HG03280 (cell line): ENCODE data around the gene C9orf85.

Experiments
- ATAC-seq: cut with Tn5 transposase; IDR thresholded peaks from one replicate; pipeline ENCODE4 v1.9.1; 2021; ENCODE audit warnings: mild to moderate bottlenecking, moderate library complexity; ENCODE audit not compliant: unreplicated experiment

C9orf85 gene

DNA sequence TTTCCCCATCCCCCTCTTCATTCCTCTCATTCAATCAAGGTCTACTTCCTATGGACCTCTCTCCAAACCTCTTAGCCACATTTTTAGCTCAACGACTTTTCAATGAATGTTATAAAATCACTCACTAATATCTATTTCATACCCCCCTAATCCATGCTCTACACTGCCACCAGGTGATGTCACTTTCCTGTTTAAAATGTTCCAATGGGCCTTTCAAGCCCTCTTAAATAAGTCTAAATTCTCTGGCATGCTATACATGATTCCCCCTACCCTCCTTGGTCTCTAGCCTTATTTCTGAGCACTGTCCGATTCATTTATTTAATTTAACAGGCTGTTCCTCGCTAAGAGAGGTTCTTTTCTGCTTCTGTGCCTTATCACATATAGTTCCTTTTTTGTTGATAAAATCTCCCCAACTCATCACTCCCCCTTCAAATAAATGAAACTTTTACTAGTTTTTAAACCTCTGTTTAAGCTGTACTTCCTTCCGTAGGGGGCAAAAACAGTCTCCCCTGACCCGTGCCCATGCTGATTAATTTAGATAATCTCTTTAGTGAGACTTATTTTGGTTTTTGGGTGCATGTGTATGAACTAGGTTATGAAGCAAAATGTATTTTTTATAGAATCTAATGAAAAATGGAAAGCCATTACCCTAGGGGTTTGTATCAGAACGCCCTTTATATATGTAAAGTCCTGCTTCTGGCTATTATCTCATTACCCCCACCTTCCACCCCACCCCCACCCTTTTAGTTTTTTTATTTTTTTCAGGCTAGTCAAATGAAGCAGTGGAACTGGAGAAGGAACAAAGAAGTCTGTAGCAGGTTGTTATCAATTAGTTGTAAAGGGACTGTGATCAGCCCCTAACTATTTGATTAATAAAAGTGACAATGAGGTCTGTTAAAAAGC lies 9.5 kb upstream of the C9orf85 start:
- no peak for ATAC-seq

DNA sequence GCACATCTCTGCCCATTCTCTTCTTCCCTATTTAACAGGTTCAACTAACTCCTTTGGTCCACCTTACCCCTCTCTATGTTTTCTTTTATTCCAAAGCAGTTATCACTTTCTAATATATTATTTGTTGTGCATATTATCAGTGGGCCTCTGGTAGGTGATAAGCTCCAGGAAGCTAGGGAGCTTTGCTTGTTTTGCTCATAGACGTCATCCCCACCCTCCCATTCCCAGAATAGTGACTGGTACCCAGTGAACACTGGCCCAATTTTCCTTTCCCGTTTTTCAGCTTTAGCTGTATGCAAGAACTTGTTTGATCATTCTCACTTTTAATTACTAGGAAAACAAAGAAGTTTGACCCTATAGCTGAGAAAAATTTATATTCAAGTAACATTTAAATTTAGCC lies 7.4 kb upstream of the C9orf85 start:
- no peak for ATAC-seq

DNA sequence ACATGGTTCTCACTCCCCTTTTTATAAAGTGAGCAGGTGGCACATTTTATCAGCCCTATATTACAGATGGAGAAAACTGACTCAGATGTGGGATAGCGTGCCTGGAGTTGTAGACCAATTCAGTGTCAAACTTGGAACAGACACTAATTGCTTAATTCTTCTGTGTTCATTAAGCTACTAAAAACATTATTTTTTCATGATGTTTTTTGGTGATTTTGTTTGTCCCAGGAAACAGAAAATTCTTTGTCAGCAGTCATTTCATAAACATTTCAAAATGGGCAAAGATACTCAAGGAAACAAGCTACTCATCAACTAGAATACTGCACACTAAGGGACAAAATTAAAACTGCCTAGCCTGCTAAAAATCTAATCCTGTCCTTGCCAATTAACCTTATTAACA lies 2.6 kb upstream of the C9orf85 start:
- ATAC-seq, result no peak

DNA sequence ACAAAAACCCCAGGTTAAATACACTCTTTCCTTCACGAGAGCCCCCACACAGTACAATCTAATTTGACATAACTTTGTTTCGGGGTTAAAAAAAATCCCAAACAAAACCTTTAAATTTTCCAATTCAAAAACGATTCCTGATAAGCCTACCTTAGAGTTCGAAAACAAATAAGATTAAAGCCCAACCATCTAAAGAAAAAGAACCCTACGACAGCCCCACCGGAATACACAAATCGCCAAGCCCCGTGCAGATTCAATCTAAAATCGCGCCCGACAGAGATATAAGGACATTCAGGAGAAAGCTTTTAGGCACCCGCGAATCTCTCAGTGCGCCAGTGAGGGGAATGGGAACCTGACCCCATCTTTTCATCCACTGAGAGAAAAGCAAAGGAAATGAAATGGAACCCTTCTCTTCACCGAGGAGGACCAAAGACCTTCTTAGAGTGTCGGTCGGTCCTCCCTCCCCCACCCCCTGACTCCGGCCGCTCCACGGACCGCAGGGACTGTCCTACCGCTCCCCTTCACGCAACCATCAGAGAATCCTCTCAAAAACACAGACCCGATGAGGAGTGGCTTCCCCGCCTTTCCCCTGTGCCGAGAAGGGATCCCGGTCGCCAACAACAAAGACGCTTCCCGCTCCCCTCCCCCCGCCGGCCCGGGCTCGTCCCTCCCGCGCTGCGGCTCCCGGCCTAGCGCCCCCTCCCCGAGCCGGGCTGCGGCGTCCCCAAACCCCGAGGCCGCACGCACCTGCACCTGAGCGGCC lies 1.4 kb upstream of the C9orf85 start:
- no peak for ATAC-seq

DNA sequence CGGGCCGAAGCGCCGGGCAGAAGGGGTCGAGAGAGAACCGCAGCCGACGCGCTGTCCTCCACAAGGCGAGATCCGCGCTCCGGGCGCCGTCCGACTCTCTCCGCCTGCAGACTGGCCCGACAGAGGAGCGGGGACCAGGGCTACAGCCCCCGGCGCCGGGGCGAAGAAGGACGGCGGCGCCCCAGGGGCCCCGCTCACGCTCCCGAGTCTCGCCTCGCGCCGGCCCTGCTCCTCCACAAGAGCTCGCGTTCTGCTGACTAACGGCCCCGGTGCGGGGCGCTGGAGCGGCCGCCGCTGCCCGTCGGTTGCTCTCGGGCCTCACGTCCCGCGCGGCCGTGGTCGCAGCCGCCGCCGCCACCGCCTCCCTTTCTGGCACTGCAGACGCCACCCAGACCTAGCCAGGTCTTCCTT lies 784 bp upstream of the C9orf85 start:
- peak; percentile 20 for ATAC-seq

DNA sequence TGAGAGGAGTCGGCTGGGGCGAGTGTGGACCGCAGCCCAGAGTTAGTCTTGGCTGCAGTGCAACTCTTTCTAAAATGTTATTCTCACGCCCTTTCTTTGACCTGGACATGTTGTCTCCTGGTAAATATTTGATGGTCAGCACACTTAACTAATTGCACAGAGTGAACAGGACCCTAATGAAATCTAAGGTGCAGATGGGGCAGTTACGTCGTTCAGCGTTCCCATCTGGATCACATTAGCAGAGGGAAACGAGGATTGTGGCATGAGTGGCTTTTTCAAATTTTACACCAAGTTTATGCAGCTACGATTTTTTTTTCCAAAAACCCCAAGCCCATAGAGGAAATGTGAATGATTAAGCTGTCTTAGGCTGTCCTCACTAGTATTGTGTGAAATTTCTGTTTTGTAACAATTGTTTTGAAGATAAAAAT lies 483 bp downstream of the C9orf85 start:
- ATAC-seq, result no peak

DNA sequence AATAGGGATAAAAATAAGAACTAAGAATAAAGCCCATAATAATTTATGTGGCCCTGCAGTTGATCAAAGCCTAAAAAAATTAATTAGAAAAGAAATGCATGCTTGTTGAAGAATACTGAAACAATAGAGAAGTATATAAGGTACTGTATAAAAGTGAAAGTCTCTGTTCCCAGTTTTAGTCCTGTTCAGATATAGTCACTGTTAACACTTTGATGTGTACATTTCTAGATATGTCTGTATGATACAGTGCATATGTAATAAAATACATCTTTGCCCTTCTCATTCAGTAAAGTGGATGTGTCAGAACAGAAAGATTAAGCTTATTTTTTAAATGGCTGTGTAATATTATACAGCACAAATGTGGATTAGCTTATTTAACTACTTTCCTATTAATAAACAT lies 4.1 kb downstream of the C9orf85 start:
- ATAC-seq, result no peak

DNA sequence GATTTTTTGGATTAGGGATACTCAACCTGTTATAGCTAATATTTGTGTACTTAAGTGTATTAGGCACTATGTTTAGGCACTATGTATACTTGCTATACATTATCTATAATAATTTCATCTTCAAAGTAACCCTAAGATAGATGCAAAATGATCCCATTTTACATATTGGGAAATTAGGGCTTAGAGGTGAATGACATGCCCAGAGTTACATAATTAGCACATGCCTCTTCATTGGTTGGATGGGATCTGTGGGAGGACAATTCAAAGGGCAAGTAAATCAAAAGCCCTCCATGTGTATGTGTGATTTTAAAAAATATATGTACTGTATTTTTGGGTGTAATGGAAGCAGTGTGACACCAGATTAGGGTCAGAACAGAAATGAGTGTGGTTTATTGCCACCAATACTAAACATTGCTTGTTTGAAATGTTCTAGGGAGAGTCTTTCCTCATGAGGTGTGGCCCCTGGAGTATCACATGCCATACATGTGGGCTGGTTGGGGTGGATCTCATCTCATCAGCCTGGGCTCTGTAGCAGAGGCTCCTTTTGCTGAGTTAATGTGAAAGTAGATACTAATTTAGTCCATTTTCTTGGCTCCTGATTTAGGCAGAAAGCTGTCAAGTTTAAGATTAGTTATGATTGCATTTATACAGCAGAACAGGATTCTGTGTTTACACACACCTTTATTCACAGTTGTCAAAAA lies 5.5 kb downstream of the C9orf85 start:
- peak; percentile 53 for ATAC-seq

DNA sequence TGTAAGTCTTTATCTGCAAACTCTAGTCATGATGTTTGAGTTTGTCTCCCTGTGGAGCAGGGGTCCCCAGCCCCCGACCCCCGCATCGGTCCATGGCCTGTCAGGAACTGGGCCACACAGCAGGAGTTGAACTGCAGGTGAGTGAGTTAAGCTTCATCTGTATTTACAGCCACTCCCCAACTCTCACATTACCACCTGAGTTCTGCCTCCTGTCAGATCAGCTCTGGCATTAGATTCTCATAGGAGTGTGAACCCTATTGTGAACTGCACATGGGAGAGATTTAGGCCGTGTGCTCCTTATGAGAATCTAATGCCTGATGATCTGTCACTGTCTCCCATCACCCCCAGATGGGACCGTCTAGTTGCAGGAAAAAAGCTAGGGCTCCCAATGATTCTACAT lies 7.0 kb downstream of the C9orf85 start:
- no peak for ATAC-seq

DNA sequence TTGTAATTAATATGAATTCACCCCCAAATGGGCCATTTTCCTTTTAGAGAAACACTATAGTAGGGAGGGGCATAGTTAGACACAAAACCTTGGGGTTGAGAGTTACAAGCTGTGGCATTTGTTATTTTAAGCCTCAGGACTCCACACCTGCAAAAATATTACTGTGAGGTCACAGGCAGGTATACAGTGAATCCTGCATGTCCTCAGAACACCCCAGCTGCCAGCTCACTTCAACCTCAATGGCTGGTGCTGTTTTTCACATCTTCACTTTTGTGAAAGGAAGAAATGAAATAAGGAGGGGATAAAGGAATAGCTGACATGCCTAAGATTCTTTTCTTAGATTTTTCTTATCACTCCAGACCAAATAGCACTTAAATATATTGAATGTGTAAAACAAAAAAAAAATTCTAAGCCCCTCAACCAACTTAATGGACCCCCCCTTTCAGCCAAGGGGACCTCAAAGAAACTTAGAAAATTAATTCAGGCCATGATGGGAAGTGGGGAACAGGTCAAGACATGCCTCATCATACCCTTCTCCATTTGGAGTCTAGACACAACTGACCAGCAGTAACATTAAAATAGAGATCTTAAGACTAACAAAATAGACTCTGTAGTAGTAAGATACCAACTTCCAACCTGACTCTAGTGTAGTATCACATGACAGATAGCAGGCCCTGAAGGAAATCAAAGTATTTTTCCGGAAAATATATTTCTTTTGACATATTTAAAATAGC lies 9.2 kb downstream of the C9orf85 start:
- ATAC-seq, result no peak

DNA sequence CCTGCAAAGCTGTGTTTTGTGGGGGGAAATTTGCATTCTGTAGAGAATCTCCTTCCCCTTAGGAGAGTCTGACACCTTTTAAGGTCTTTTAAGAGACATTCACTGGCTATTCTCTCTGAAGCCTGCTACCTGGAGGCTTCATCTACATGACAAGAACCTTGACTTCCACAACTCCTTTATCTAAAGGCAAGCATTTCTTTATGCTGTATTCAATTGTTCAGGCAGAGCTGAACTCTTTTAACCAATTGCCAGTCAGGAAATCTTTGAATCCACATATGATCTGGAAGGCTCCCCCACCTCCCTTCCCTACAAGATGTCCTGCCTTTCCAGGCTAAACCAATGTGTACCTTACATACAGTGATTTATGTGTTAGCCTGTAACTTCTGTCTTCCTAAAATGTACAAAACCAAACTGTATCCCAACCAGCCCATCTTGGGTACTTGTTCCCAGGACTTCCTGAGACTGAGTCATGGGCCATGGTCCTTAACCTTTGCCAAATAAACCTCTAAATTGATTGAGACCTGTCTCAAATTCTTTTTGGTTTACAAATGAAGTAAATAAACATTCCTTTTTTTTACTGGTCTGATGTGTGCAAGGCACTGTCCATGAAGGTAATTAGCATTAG lies 9.9 kb downstream of the C9orf85 start:
- no peak for ATAC-seq

DNA sequence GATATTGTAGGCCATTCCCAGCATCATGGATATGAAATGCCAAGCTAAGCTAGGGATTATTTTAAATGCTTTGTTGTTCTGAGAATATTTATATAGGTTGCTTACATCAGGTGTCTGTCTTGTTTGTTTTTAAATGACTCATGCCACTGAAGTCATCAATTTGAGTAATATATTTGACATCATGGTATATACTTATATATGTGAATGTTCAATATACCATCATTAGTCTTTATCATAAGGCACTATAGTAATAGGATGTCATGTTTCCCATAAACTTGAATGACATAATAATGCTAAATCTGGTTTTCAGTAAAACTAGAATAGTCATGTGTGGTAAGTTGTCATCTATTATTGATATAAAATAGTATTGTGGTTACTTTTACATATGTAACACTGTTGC lies 13.1 kb downstream of the C9orf85 start:
- ATAC-seq, result no peak

DNA sequence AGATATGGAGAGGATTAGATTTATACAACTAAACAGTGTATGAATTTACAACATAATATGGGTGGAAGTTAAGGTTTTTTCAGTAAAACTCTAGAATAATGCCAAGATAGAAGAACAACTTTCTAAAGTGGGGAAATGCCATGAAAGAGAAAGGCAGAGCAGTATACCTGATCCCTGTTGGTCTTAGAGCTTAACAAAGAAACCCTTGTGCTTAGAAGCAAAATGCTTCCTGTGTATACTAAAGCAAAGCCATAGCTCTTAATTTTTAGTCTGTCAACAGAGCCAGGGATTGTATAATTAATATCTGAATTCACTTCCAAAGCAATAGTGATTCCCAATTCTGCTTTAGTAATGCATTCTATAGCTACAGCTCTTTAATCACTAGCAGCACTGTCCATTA lies 14.4 kb downstream of the C9orf85 start:
- ATAC-seq, result no peak

DNA sequence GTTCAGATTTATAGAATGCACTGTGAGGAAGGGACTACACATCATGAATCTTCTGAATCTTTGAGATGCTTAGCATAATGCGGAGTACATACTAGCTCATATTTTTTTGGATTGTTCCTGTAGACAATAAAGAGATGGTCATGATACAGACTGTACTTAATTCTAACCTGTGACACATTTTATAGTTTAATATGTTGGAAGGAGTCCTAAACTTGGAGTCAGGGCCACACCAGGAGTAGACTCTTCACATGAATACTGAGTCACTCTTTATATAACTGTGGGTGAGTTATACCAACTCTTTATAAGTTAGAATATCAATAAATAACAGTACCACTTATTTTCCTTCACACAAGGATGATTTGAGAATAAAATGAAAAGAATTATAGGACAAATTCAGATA lies 16.9 kb downstream of the C9orf85 start:
- ATAC-seq, result no peak

DNA sequence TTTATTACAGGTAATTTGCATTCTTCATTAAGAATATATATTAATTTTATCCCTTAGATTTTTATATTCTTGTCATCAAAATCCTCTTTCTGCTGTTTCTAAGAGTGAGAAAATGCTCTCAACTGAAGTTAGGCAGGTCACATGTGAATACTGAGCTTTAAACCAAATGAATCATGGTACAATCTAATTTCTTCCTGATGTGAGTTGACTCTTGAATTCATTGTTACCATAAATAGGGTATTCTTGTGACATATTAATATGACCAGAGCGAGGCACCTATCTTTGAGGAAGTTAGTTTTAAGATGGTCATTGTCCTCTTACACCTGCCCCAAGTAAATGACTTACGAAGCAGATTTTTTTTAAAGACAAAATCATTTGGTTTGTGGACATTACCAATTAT lies 17.4 kb downstream of the C9orf85 start:
- ATAC-seq, result no peak

DNA sequence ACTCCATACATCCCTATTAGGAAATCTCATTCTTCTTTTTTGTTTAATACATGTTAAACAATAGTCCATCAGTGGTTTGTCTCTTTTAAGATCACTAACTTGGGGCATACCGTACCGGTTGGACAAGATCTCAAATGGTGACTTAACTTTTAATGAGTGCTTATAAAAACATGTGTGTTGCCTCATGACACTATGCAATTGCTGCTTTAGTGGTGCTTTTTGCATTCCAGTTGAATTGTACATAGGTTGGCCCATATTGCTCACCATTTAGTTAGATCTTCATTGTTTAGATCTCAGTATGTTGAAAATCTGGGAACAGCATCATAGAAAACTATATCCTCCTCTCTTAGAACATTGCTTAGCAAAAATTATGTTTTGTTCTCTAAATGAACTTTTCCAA lies 17.8 kb downstream of the C9orf85 start:
- no peak for ATAC-seq

DNA sequence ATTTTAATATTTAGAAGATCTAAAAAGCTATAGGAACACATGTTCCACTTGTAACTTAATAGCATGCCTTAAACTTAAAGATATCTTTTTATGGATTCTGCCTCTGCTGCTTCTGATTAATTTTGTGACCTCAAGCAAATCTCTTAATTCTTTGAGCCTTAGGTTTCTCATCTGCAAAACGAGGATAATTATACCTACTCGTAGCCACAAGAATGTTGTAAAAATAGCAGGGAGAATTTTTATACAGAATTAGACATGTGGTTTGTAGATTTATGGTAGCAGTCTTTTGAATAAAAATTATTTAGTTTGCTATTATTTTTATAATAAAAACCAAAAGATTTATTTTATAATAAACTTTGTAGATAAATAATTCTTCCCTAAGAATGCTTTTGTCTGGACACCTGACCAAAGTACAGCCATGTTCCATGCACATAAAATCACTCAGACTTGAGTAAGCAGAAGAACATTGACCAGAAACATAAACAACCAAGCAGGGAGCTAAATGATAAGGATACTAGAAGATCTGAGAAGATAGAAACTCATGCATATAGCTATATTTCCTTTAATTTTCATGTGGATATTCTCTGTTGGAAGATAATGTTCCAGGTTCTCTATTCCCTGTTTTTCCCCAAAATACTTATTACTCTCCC lies 18.5 kb downstream of the C9orf85 start:
- no peak for ATAC-seq

DNA sequence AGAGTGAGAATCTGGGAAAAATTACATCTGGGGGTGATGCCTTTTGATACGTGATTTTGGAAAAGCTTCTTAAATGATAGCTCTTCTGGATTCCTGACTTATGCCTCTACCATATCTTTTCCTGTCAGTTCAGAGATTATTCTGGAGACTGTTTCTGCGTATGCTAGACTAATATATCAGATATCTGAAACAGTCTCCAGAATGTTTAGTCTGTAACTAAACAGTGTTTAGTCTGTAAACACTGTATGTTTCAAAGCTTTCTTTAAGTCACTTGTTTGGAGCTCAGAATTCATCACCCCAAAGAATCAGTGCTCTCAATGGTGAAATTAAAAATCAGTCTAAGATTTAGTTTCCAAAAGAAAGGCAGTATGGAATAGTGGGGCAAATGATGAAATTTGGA lies 19.7 kb downstream of the C9orf85 start:
- no peak for ATAC-seq

DNA sequence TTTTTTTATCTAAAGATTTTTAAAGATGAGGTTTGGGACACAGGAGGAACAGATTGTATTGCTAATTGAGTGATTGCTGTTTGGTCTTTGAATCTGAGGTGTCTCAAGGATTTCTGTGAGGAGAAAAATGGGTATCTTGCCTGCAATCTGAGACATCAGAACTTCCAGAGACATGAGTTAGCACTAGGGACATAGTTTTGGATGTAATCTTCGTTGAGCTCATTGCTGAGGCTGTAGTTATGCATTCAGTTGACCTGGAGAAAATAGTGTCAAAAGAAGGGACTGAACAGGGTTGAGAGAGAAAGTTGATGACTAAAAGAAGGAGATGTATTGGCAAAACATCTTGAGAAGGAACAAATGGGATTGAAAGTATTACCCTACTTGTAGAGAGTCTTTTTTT lies 24.6 kb downstream of the C9orf85 start:
- no peak for ATAC-seq

DNA sequence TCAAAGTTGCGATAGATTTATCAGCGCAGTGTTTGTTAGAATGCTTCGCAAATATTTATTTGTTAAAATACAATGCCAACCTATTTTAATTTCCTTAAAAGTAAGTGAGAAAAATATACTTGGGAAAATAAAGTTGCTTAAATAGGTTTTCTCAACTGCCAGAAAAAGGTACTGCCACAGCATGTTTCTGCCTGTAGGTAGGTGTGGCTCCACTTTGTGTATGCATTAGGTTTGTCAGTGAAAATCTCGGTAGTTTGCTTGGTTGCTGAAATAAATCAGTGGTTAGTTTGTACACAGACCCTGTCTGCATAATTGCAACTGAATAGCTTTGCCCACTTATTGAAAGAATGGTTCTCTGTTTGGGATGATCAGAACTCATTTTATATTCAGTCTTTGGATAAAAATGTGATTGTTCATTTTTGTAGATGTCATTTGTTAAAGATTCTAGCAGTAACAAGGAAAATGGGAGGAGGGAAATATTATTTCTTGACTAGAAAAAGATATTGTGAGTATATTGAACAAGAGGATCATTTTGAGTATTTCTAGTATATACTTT lies 25.7 kb downstream of the C9orf85 start:
- ATAC-seq, result no peak
